ENCODE results near the gene MYO5B. TPM values are rescaled to one million over a fixed set of nuclear protein-coding genes. Genes with fewer than 3 reads are reported as not detected.
"Not testable (repeated sequence)": the region's sequence is repeated elsewhere in the genome, so short reads cannot be mapped to it uniquely, and the experiment has no call there.

Gene MYO5B
- total and polyA plus RNA-seq, 2 donors (not counting 1 experiment from before 2014, with no cell fraction given), result 0.30 to 1.7 TPM

DNA sequence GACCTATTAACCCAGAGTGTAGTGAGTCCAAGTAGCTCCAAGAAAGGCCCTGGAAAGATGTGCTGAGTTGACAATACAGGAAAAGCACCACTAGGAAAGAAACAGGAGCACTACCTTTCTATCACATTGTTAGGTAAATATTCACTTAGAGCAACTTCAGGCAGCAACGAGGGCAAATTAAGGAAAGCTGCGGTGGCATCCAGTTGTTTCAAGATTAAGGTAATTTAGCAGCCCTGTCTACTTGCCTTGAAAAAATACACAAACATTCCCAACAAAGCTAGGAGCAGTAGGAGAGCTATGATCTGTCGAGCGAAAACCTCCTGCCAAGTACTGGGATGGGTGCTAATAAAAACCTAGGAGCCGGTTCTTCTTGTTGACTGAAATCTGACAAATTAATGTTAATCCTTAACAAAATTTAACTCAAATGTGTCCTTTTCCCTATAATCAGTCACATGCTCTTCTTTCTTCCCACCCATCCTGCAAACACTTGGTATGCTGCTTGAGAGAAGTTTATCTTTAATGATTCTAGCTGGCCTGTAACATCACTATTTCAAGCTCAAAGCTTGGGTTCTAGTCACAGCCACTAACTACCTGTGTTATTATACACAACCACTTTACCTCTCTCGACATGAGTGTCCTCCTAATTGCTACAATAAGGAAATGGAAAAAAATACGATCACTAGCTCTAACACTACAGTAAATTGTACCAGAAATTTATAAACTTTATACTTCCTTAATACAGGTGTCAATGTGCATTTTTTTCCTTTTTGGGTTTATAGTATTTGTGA lies 383.6 kb downstream of the MYO5B start:
- no peak overlapping the region for H3K4me3 Mint-ChIP-seq
- CTCF ChIA-PET, result interaction anchor here (1.0 kb wide), 1 partner anchor 545 kb away, joined by 3 read pairs; no protein-coding TSS in a partner anchor
- no peaks in the 10 kb centered on the region for H3K27me3 Mint-ChIP-seq
- H3K4me1 Mint-ChIP-seq, result peaks cover 20% of the 10 kb centered on the region
- ATAC-seq (ENCODE audit: low read depth) (no peak), DNase-seq (no peak)
- intact Hi-C loops (cut with micrococcal nuclease), result loop anchor here (5.0 kb wide), 1 partner anchor 456 kb away; the partner anchor contains the start of gene CFAP53
- H3K36me3 ChIP-seq (replicated peaks in 1 of 2; ENCODE audit: control extremely low read depth in 1 of 2, control insufficient read depth in 1 of 2, extremely low read depth in 1 of 2, insufficient read depth in 2 of 2, low read length in 1 of 2), result no peaks in the 10 kb centered on the region
- H3K9ac ChIP-seq (ENCODE audit: low read length), result no peak overlapping the region
- H2AFZ ChIP-seq (ENCODE audit: insufficient read depth, low read depth, low read length, poor library complexity, severe bottlenecking), result no peak overlapping the region
- WGBS (ENCODE audit: insufficient coverage), result no CpG with 5 or more reads among the region's 7 CpGs
- POLR2A ChIA-PET, result no interaction called here
- peaks cover 6% of the 10 kb centered on the region for H3K9me3 Mint-ChIP-seq (ENCODE audit: insufficient read depth)
- no peak overlapping the region for H3K27ac Mint-ChIP-seq
- no peak overlapping the region for H3K4me3 ChIP-seq (ENCODE audit: control extremely low read depth in 1 of 5, extremely low read depth in 1 of 5, insufficient read depth in 1 of 5, low read depth in 2 of 5, low read length in 4 of 5)
- peaks cover 59% of the 10 kb centered on the region for H3K79me2 ChIP-seq (ENCODE audit: control insufficient read depth, insufficient read depth, low read length)
- no peak overlapping the region for H3K4me2 ChIP-seq (replicated peaks; ENCODE audit: low read depth, low read length, poor library complexity, severe bottlenecking)
- H3K27me3 ChIP-seq (replicated peaks in 1 of 4; ENCODE audit: control extremely low read depth in 1 of 4, control insufficient read depth in 3 of 4, insufficient read depth in 4 of 4, low read length in 3 of 4), result no peaks in the 10 kb centered on the region
- peaks cover 16% of the 10 kb centered on the region for H4K20me1 ChIP-seq (ENCODE audit: control insufficient read depth, insufficient read depth, low read length, poor library complexity, severe bottlenecking)
- H3K27ac ChIP-seq (ENCODE audit: low read length in 2 of 2), result no peak overlapping the region
- peaks cover 0 to 4% (median 3%) of the 10 kb centered on the region in 3 donors for H3K9me3 ChIP-seq (ENCODE audit: control extremely low read depth in 1 of 3, control insufficient read depth in 2 of 3, insufficient read depth in 1 of 3, low read length in 2 of 3)
- TF ChIP-seq EZH2 (IDR thresholded peaks at IDR 0.05; ENCODE audit: borderline replicate concordance, insufficient read depth, low read depth, low read length, poor library complexity, severe bottlenecking), result no peak
- no peak for TF ChIP-seq CTCF (IDR thresholded peaks at IDR 0.05)
- H3K4me1 ChIP-seq (ENCODE audit: control insufficient read depth in 2 of 2, insufficient read depth in 2 of 2, low read length in 2 of 2), result peaks cover 10 to 15% of the 10 kb centered on the region in 2 donors

- H3K9me3 ChIP-seq (ENCODE audit: control extremely low read depth in 1 of 3, control insufficient read depth in 2 of 3, insufficient read depth in 1 of 3, low read length in 2 of 3); POLR2A ChIA-PET; H3K36me3 ChIP-seq (replicated peaks in 1 of 2; ENCODE audit: control extremely low read depth in 1 of 2, control insufficient read depth in 1 of 2, extremely low read depth in 1 of 2, insufficient read depth in 2 of 2, low read length in 1 of 2); H3K9ac ChIP-seq (ENCODE audit: low read length); H3K9me3 Mint-ChIP-seq (ENCODE audit: insufficient read depth); H3K27ac Mint-ChIP-seq; H3K4me3 Mint-ChIP-seq; H3K27me3 Mint-ChIP-seq; H3K4me3 ChIP-seq (ENCODE audit: control extremely low read depth in 1 of 5, extremely low read depth in 1 of 5, insufficient read depth in 1 of 5, low read depth in 2 of 5, low read length in 4 of 5); H3K4me2 ChIP-seq (replicated peaks; ENCODE audit: low read depth, low read length, poor library complexity, severe bottlenecking); H3K27ac ChIP-seq (ENCODE audit: low read length in 2 of 2); H3K27me3 ChIP-seq (replicated peaks in 1 of 4; ENCODE audit: control extremely low read depth in 1 of 4, control insufficient read depth in 3 of 4, insufficient read depth in 4 of 4, low read length in 3 of 4); H2AFZ ChIP-seq (ENCODE audit: insufficient read depth, low read depth, low read length, poor library complexity, severe bottlenecking); DNase-seq; H3K4me1 ChIP-seq (ENCODE audit: control insufficient read depth in 2 of 2, insufficient read depth in 2 of 2, low read length in 2 of 2); intact Hi-C loops (cut with micrococcal nuclease); ATAC-seq (ENCODE audit: low read depth): not testable (repeated sequence)
- CTCF ChIA-PET, result interaction anchor here (0.6 kb wide), 1 partner anchor 633 kb away, joined by 3 read pairs; no protein-coding TSS in a partner anchor
- Histone ChIP-seq H3K79me2 (ENCODE audit: control insufficient read depth, insufficient read depth, low read length) (peaks cover 74% of the 10 kb centered on the region), H4K20me1 (ENCODE audit: control insufficient read depth, insufficient read depth, low read length, poor library complexity, severe bottlenecking) (peaks cover 20% of the 10 kb centered on the region)
- 100% methylated on average over 9 of the region's 10 CpGs for WGBS (ENCODE audit: insufficient coverage)
- peaks cover 13% of the 10 kb centered on the region for H3K4me1 Mint-ChIP-seq
Observed at GRCh38 chr18:49808553-49809191, 386.3 kb downstream of the MYO5B start.

Measured in B cell (primary cell).